OCI-LY7 (cell line): ENCODE data around the gene POFUT1.

Experiments used
- CTCF ChIP-seq: fragments of 200-600 bp; sonication (generic); conservative IDR thresholded peaks from 2 replicates; pipeline ENCODE4 v1.5.1; 2014; ENCODE audit warnings: mild to moderate bottlenecking, antibody characterized with exemption, low read length, moderate library complexity, mixed read lengths
- EZH2phosphoT487 ChIP-seq: fragments of 200-600 bp; sonication (generic); IDR thresholded peaks from 2 replicates; pipeline ENCODE4 v1.6.1; 2018; ENCODE audit warnings: low read depth, borderline replicate concordance, mild to moderate bottlenecking, mixed run types, antibody characterized with exemption, low read length, moderate library complexity, mixed read lengths

- TF ChIP-seq CTCF (no peak), EZH2phosphoT487 (no peak)
Observed at GRCh38 chr20:32231847-32232246, 24.2 kb downstream of the POFUT1 start.
